Mucosa of stomach (tissue), 1 donor: ENCODE results near the gene ZNF77.
A peak's percentile ranks its signal among the peaks of the same experiment; 100 is the strongest.
"Not testable (repeated sequence)": the region's sequence is repeated elsewhere in the genome, so short reads cannot be mapped to it uniquely, and the experiment has no call there.

Experiments
- H3K27me3 ChIP-seq: one replicate; pipeline ENCODE4 v1.7.0; 2013; ENCODE audit warnings: mild to moderate bottlenecking, low read length; ENCODE audit not compliant: control insufficient read depth, insufficient read depth
- H3K36me3 ChIP-seq: one replicate; pipeline ENCODE4 v1.7.0; 2013; ENCODE audit warnings: low read length; ENCODE audit not compliant: control insufficient read depth, insufficient read depth
- H3K4me1 ChIP-seq: one replicate; pipeline ENCODE4 v1.7.0; 2013; ENCODE audit warnings: mild to moderate bottlenecking, low read length; ENCODE audit not compliant: control insufficient read depth, insufficient read depth
- H3K4me3 ChIP-seq: one replicate; pipeline ENCODE4 v1.7.0; 2013; ENCODE audit warnings: low read length
- H3K9ac ChIP-seq: one replicate; pipeline ENCODE4 v1.7.0; 2013; ENCODE audit warnings: mild to moderate bottlenecking, low read length, moderate library complexity
- H3K9me3 ChIP-seq: one replicate; pipeline ENCODE4 v1.7.0; 2013; ENCODE audit warnings: mild to moderate bottlenecking, low read length, moderate library complexity; ENCODE audit not compliant: control insufficient read depth
- donor health status: Pancreatic carcinoma.

ZNF77 gene

DNA sequence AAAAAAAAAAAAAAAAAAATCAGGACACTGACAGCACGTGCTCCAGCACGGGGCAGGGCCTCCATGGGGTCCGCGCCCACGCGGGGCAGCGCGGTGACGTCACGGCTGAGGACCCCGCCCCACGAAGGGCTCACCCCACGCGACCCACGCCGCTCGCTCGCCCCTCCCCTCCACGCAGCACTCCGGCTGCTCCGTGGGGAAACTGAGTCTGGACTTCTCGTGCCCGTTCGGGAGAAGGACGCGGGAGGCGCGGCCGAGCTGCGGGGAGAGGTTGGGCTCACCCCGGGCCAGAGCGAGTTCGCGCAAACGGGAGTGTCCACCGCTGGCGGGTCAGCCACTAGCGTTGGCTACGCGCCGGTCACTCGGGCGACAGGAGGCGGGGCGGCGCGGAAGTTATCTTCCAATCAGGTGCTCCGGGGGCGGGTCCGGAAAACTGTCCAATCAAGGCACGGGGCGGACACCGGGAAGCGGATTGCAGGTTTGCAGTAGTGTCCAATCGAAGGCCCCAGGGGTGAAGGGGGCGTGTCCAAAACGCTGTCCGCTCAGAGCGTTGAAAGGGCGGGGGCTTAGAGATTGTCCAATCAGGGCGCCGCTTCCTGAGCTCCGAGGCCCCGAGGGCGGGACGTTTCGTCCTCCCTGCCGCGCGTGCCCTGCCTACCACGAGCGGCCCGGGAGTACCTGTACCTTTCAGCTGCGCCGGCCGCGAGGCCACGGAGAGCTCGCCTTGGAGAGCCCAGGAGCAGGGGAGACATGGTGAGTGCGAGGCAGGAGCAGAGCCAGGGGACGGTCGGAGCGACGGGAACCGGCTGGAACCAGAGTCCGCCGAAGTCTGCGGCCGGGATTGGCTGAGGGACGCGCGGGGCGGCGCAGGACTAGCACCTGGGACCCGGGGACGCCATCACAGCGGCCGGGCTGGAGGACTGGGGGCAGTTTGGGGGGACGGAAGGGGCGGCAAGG lies 44.2 kb downstream of the ZNF77 start, which contains the start of gene ZNF57:
TSS of gene ZNF57 (plus strand) at position 633 of the 957 bp plus-strand sequence. CDS start at position 751, 118 bp downstream.
- Histone ChIP-seq H3K4me1 (peaks cover 21% of the 10 kb centered on the region), H3K4me3 (peak within 1 kb of the TSS; percentile 41), H3K27me3 (no peaks in the 10 kb centered on the region), H3K9me3 (no peaks in the 10 kb centered on the region), H3K36me3 (no peaks in the 10 kb centered on the region), H3K9ac (peak within 1 kb of the TSS; percentile 81)

DNA sequence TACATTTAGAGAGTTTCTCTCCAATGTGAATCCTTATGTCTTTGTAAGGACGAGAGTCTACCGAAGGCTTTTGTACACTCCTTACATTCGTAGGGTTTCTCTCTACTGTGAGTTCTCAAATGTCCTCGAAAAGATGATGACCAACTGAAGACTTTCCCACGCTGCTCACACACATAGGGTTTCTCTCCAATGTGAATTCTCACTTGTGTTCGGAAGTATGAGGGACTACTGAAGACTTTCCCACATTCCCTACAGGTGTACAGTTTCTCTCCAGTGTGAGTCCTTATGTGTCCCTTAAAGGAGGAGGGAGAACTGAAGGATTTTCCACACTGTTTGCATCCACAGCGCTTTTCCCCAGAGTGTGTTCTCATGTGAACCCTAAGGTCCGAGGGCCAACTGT lies 48.1 kb downstream of the ZNF77 start:
- H3K27me3 ChIP-seq = no peaks in the 10 kb centered on the region
- peaks cover under 1% of the 10 kb centered on the region for H3K4me1 ChIP-seq
- H3K9me3 ChIP-seq = no peaks in the 10 kb centered on the region
- H3K4me3 ChIP-seq = no peak overlapping the region
- no peak overlapping the region for H3K9ac ChIP-seq
- H3K36me3 ChIP-seq = no peaks in the 10 kb centered on the region

DNA sequence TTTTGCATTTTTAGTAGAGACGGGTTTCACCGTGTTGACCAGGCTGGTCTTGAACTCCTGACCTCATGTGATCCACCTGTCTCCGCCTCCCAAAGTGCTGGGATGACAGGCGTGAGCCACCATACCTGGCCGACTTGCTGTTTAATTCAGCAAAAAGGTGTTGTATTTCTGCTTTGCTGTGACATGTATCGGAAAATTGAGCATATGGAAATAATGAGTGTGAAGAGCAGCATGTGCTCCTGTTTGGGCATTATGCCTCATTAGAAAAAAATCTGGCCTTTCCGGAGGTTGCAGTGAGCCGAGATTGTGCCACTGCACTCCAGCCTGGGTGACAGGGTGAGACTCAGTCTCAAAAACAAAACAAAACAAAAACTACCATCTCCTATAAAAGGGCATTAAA lies 54.2 kb downstream of the ZNF77 start:
- H3K4me3 ChIP-seq, H3K9ac ChIP-seq, H3K4me1 ChIP-seq, H3K27me3 ChIP-seq, H3K36me3 ChIP-seq, H3K9me3 ChIP-seq: not testable (repeated sequence)

DNA sequence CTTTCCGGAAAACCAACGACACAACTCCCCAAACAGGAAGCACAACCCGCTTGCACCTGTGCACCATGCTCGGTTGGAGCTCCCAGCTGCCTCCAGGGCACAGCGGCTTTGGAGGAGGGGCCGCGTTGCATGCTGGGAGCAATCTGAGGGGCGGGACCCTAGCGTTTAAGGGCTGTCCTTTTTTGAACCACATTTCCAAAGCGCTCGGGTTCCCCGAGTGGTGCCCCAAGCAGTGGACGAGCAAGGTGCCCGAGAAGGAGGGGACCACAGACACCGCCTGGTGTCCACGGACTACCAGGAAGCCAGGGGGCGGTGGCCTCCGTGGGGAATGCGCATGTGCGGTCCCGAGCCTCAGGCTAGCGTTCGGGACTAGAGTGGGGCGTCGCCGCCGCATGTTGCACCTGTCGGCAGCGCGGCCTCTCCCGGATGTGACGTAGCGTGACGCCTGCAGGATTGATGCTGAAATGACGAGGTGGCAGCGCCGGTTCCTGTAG lies 56.0 kb downstream of the ZNF77 start:
- Histone ChIP-seq H3K4me3 (no peak overlapping the region), H3K9me3 (no peaks in the 10 kb centered on the region)

DNA sequence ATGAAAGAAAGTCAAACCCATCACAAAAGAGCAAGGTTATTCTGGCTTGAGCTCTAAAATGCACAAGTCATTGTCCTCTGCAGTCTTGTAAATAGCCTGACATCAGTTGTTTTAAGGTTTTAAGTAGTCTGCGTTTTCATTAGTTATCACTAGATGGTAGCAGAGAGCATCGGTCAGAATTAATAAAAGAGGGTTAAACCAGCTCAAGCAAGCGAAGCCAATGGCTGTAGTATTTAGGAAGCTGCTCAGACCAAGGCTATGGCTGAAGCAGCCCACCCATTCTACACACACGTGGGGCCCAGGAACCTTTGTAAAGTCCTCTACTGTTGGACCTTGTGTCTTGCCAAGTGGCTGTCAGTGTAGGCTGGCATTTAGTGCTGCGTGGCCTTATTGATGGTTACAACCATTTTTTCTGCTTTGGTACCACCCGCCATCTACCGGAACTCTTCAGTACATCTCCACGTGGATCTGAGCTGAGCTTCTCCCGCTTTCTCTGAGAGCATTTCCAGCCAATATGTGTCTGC lies 57.3 kb downstream of the ZNF77 start:
- Histone ChIP-seq H3K9ac (no peak overlapping the region), H3K4me1 (no peaks in the 10 kb centered on the region), H3K4me3 (no peak overlapping the region), H3K9me3 (no peaks in the 10 kb centered on the region), H3K27me3 (no peaks in the 10 kb centered on the region), H3K36me3 (no peaks in the 10 kb centered on the region)

More for the DNA sequence above, 56.0 kb downstream of the ZNF77 start:
- Histone ChIP-seq H3K36me3 (no peaks in the 10 kb centered on the region), H3K9ac (no peak overlapping the region), H3K4me1 (no peaks in the 10 kb centered on the region), H3K27me3 (no peaks in the 10 kb centered on the region)

DNA sequence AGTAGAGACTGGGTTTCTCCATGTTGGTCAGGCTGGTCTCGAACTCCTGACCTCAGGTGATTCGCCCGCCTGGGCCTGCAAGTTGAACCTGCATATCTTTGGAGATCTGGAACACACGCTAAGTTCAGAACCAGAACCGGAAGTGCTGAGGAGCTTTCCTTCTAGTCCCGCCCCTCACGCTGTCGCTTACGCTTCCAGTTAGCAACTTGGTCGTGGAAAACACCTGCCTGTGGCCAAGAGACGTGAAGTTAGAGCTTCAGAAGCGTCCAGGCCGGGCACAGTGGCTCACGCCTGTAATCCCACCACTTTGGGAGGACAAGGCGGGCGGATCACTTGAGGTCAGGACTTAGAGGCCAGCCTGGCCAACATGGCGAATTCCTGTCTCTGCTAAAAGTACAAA lies 59.0 kb downstream of the ZNF77 start:
- Histone ChIP-seq H3K9ac (no peak overlapping the region), H3K4me1 (no peaks in the 10 kb centered on the region), H3K36me3 (no peaks in the 10 kb centered on the region), H3K27me3 (no peaks in the 10 kb centered on the region), H3K9me3 (no peaks in the 10 kb centered on the region), H3K4me3 (no peak overlapping the region)

DNA sequence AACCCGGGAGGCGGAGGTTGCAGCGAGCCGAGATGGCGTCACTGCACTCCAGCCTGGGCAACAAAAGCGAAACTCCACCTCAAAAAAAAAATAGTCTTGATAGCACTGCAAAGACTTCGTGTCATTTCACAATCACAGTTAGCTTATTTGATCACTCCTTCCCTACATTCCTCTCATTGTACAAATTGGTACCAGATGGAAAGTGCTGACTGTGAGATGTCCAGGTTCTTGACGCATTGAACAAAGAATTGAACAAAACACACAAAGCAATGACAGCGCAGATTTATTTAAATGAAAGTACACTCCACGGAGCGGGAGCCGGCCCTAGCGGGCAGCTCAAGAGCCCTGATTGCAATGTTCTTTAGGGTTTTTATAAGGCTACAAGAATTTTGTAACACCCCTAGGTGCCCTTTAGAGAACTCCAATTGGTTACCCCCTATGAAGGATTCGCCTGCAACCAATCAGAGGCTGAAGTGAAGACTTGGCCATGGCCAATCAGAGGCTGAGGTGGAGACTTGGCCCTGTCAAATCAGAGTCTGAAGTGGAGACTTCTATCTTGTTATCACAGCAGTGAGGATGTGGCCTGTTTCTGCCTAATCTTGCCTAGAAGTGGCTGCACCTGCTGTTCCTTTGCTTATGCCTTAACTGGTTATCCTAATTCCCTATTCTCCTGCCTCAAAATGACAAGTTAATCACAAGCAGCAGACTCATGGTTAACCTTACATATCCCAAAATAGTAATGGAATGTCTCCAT lies 60.9 kb downstream of the ZNF77 start:
- no peaks in the 10 kb centered on the region for H3K36me3 ChIP-seq
- no peaks in the 10 kb centered on the region for H3K9me3 ChIP-seq
- no peaks in the 10 kb centered on the region for H3K4me1 ChIP-seq
- no peaks in the 10 kb centered on the region for H3K27me3 ChIP-seq
- H3K9ac ChIP-seq = no peak overlapping the region
- H3K4me3 ChIP-seq = no peak overlapping the region
